H9 (cell line): Measurements from ENCODE around the gene SRC. TPM values are rescaled to one million over a fixed set of nuclear protein-coding genes. Genes with fewer than 3 reads are reported as not detected.

Experiments
- DNase-seq: peaks from one replicate; pipeline ENCODE4 v3.0.0-alpha.2; 2017
- H2AFZ ChIP-seq: one replicate; pipeline ENCODE4 v1.6.1; 2013; ENCODE audit warnings: mild to moderate bottlenecking, low read length, control low read depth, moderate library complexity
- H2AK5ac ChIP-seq: 2 replicates; pipeline ENCODE4 v1.6.1; 2013; ENCODE audit warnings: low read length, control low read depth, mixed read lengths; ENCODE audit not compliant: insufficient read length
- H2BK120ac ChIP-seq: one replicate; pipeline ENCODE4 v1.6.1; 2013; ENCODE audit warnings: low read depth, mild to moderate bottlenecking, low read length, control low read depth, inconsistent platforms; ENCODE audit not compliant: poor library complexity, severe bottlenecking
- H2BK12ac ChIP-seq: 2 replicates; pipeline ENCODE4 v1.6.1; 2013; ENCODE audit warnings: low read length, control low read depth, mixed read lengths, low read depth; ENCODE audit not compliant: insufficient read length
- H2BK15ac ChIP-seq: 2 replicates; pipeline ENCODE4 v1.6.1; 2013; ENCODE audit warnings: low read depth, low read length, control low read depth
- H2BK20ac ChIP-seq: one replicate; pipeline ENCODE4 v1.6.1; 2013; ENCODE audit warnings: low read depth, mild to moderate bottlenecking, low read length, control low read depth, inconsistent platforms; ENCODE audit not compliant: poor library complexity, severe bottlenecking
- H2BK5ac ChIP-seq: 2 replicates; pipeline ENCODE4 v1.6.1; 2013; ENCODE audit warnings: low read length, control low read depth, mixed read lengths; ENCODE audit not compliant: insufficient read length
- H3K14ac ChIP-seq: 2 replicates; pipeline ENCODE4 v1.6.1; 2013; ENCODE audit warnings: low read length, control low read depth; ENCODE audit not compliant: insufficient read depth
- H3K18ac ChIP-seq: 2 replicates; pipeline ENCODE4 v1.6.1; 2013; ENCODE audit warnings: low read depth, mild to moderate bottlenecking, mixed read lengths, low read length, control low read depth; ENCODE audit not compliant: insufficient read length
- H3K23ac ChIP-seq: 2 replicates; pipeline ENCODE4 v1.6.1; 2013; ENCODE audit warnings: low read length, control low read depth, mixed read lengths, low read depth; ENCODE audit not compliant: insufficient read length
- H3K23me2 ChIP-seq: 2 replicates; pipeline ENCODE4 v1.6.1; 2013; ENCODE audit warnings: low read depth, mild to moderate bottlenecking, mixed read lengths, low read length, control low read depth; ENCODE audit not compliant: insufficient read length, poor library complexity, severe bottlenecking
- H3K27ac ChIP-seq: 2 replicates; pipeline ENCODE4 v1.5.1; 2013; ENCODE audit warnings: low read length, control low read depth, mixed read lengths, low read depth; ENCODE audit not compliant: insufficient read length
- H3K27me3 ChIP-seq: 2 replicates; pipeline ENCODE4 v1.6.1; 2013; ENCODE audit warnings: low read length, control low read depth, inconsistent platforms; ENCODE audit not compliant: insufficient read depth
- H3K4ac ChIP-seq: 2 replicates; pipeline ENCODE4 v1.6.1; 2013; ENCODE audit warnings: low read depth, mild to moderate bottlenecking, control low read depth, inconsistent platforms, low read length, moderate library complexity
- H3K4me1 ChIP-seq: 2 replicates; pipeline ENCODE4 v1.6.1; 2013; ENCODE audit warnings: low read length, control low read depth, inconsistent platforms; ENCODE audit not compliant: insufficient read depth
- H3K4me2 ChIP-seq: 2 replicates; pipeline ENCODE4 v1.6.1; 2013; ENCODE audit warnings: low read length, control low read depth, mixed read lengths; ENCODE audit not compliant: insufficient read length, insufficient read depth
- H3K56ac ChIP-seq: 2 replicates; pipeline ENCODE4 v1.6.1; 2013; ENCODE audit warnings: low read depth, mild to moderate bottlenecking, mixed read lengths, low read length, control low read depth; ENCODE audit not compliant: insufficient read length
- H3K79me1 ChIP-seq: 2 replicates; pipeline ENCODE4 v1.6.1; 2013; ENCODE audit warnings: low read depth, mild to moderate bottlenecking, moderate library complexity, low read length, control low read depth, inconsistent platforms; ENCODE audit not compliant: insufficient read depth, poor library complexity, severe bottlenecking
- H3K79me2 ChIP-seq: 2 replicates; pipeline ENCODE4 v1.6.1; 2013; ENCODE audit warnings: low read length, control low read depth, inconsistent platforms; ENCODE audit not compliant: insufficient read depth
- H3K9ac ChIP-seq: 2 replicates; pipeline ENCODE4 v1.6.1; 2013; ENCODE audit warnings: low read length, control low read depth, mixed read lengths; ENCODE audit not compliant: insufficient read length; ENCODE audit errors: extremely low read depth
- H3K9me3 ChIP-seq: one replicate; pipeline ENCODE4 v1.6.1; 2013; ENCODE audit warnings: low read depth, low read length, inconsistent platforms; ENCODE audit not compliant: control insufficient read depth
- H3T11ph ChIP-seq: one replicate; pipeline ENCODE4 v1.6.1; 2013; ENCODE audit warnings: mild to moderate bottlenecking, low read length, control low read depth, inconsistent platforms
- H4K20me1 ChIP-seq: one replicate; pipeline ENCODE4 v1.6.1; 2013; ENCODE audit not compliant: control insufficient read depth, insufficient read length, insufficient read depth
- H4K5ac ChIP-seq: 2 replicates; pipeline ENCODE4 v1.6.1; 2013; ENCODE audit warnings: low read depth, mild to moderate bottlenecking, mixed read lengths, low read length, control low read depth; ENCODE audit not compliant: insufficient read length
- H4K8ac ChIP-seq: replicated peaks from 2 replicates; pipeline ENCODE4 v1.6.1; 2013; ENCODE audit warnings: low read length, control low read depth, mixed read lengths, low read depth; ENCODE audit not compliant: insufficient read length
- H4K91ac ChIP-seq: 2 replicates; pipeline ENCODE4 v1.6.1; 2013; ENCODE audit warnings: low read depth, mild to moderate bottlenecking, moderate library complexity, mixed read lengths, low read length, control low read depth; ENCODE audit not compliant: insufficient read length
- H3K27ac Mint-ChIP-seq, 3 experiments: 2 replicates in 2 of 3; 3 replicates in 1 of 3; pipeline ENCODE4 v1.8.0; 2020 to 2021; ENCODE audit warnings: mixed read lengths in 3 of 3, mild to moderate bottlenecking in 1 of 3, moderate library complexity in 1 of 3
- H3K27me3 Mint-ChIP-seq: 2 replicates; pipeline ENCODE4 v1.8.0; 2021; ENCODE audit warnings: low read depth, mild to moderate bottlenecking, moderate library complexity, mixed read lengths
- H3K36me3 Mint-ChIP-seq, 3 experiments: 2 replicates in 2 of 3; 3 replicates in 1 of 3; pipeline ENCODE4 v1.8.0; 2020 to 2021; ENCODE audit warnings: low read depth in 3 of 3, mixed read lengths in 3 of 3; ENCODE audit not compliant: insufficient read depth in 1 of 3
- H3K4me1 Mint-ChIP-seq, 2 experiments: 2 replicates each; pipeline ENCODE4 v1.8.0; 2020; ENCODE audit warnings: mixed read lengths in 2 of 2
- H3K4me3 Mint-ChIP-seq, 2 experiments: 2 replicates in 1 of 2; 3 replicates in 1 of 2; pipeline ENCODE4 v1.8.0; 2020 to 2021; ENCODE audit warnings: mild to moderate bottlenecking in 2 of 2, mixed read lengths in 2 of 2, moderate library complexity in 1 of 2
- H3K9me3 Mint-ChIP-seq, 2 experiments: 2 replicates in 1 of 2; 3 replicates in 1 of 2; pipeline ENCODE4 v1.8.0; 2020; ENCODE audit warnings: mild to moderate bottlenecking in 2 of 2, mixed read lengths in 2 of 2, moderate library complexity in 1 of 2
- WGBS: extraction: QIAGEN DNeasy Blood & Tissue Kit; methylation state at CpG from one replicate; pipeline ENCODE4 v1.1.7; 2013; ENCODE audit warnings: missing lambda C conversion rate, low lambda C conversion rate, mixed read lengths; ENCODE audit not compliant: insufficient read length; ENCODE audit errors: extremely low coverage; 5-methylcytosine and 5-hydroxymethylcytosine counted together
- total RNA-seq: library from RNA; stranded (reverse); gene quantifications from 2 replicates; pipeline ENCODE4 v1.2.1, GENCODE V29; 2021
- TF ChIP-seq, protein P1 (sequence below): fragments of 200-600 bp; sonication (generic); conservative IDR thresholded peaks from 3 replicates; pipeline ENCODE4 v1.8.0; 2021; ENCODE audit warnings: antibody characterized with exemption, mild to moderate bottlenecking

The SRC gene
- total RNA-seq, 1 experiment from 2014 or later: 44.5 TPM

DNA sequence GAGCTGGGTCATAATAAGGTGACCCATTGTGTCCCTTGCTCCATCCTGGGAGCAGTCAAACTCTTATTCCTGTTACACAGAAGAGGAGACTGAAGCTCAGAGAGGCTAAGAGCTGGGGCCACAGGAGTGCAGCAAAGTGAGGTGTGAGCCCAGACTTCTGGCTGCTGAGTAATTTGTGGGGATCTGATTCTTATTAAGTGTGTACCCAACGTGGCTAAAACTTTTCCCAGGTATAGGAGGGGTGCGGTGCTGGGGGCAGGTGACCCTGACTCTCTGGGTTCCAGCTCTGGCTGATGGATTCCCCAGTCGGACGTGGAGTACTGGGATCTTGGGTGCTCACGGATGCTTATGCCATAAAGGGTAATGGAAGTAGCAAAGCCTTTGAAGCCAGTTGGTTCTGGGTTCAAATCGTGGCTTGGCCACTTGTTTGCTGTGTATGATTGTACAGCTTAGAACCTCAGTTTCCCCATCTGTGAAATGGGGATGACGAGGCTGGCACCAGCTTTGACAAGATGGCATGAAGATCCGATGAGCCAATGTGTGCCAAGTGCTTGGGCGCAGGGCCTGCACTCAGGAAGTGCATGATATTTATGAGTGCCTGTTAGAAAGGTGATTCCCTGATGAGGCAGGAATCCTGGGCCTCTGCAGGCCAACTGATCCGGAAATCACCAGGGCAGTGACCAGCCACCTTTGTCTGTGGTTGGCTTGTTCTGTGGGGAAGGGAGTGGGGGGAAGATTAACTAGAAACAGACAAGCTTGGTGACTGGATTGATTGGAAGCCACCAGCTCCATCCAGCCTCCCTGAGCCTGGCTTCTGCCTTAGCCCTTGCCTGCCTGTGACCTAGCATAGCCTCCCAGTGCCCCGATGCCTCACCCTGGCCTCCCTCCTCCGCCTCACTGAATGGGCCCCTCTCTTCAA lies 6.0 kb downstream of the SRC start:
- Histone ChIP-seq H4K91ac (no peak overlapping the region), H3K79me1 (no peaks in the 10 kb centered on the region), H3K56ac (no peak overlapping the region), H2BK20ac (no peak overlapping the region), H3T11ph (no peak overlapping the region), H3K4me2 (no peak overlapping the region), H2BK15ac (no peak overlapping the region), H2BK12ac (no peak overlapping the region), H4K5ac (no peak overlapping the region), H3K18ac (no peak overlapping the region), H2BK120ac (no peak overlapping the region), H4K20me1 (no peaks in the 10 kb centered on the region), H3K9ac (no peak overlapping the region), H2AK5ac (no peak overlapping the region), H3K14ac (no peak overlapping the region), H2BK5ac (no peak overlapping the region), H3K4ac (no peak overlapping the region), H3K27me3 (no peaks in the 10 kb centered on the region), H2AFZ (no peak overlapping the region), H4K8ac (no peak overlapping the region), H3K4me1 (peaks cover 2% of the 10 kb centered on the region; the same call in 1 of the 2 replicates), H3K23ac (no peak overlapping the region), H3K23me2 (no peaks in the 10 kb centered on the region), H3K9me3 (no peaks in the 10 kb centered on the region), H3K79me2 (peaks cover 2% of the 10 kb centered on the region; the same call in 1 of the 2 replicates), H3K27ac (no peak overlapping the region)
- TF ChIP-seq, protein P1, sequence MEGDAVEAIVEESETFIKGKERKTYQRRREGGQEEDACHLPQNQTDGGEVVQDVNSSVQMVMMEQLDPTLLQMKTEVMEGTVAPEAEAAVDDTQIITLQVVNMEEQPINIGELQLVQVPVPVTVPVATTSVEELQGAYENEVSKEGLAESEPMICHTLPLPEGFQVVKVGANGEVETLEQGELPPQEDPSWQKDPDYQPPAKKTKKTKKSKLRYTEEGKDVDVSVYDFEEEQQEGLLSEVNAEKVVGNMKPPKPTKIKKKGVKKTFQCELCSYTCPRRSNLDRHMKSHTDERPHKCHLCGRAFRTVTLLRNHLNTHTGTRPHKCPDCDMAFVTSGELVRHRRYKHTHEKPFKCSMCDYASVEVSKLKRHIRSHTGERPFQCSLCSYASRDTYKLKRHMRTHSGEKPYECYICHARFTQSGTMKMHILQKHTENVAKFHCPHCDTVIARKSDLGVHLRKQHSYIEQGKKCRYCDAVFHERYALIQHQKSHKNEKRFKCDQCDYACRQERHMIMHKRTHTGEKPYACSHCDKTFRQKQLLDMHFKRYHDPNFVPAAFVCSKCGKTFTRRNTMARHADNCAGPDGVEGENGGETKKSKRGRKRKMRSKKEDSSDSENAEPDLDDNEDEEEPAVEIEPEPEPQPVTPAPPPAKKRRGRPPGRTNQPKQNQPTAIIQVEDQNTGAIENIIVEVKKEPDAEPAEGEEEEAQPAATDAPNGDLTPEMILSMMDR: no peak
- Mint-ChIP-seq H3K4me3 (no peak overlapping the region), H3K9me3 (no peaks in the 10 kb centered on the region), H3K27me3 (no peaks in the 10 kb centered on the region), H3K4me1 (peaks cover 23 to 26% of the 10 kb centered on the region in 2 experiments), H3K36me3 (peaks cover 2 to 27% (median 12%) of the 10 kb centered on the region in 3 experiments; a peak in 5 of 7 replicates), H3K27ac (0 out of 7 replicates have a peak overlapping the region, but pooled peaks of 1 of the 3 experiments have one; percentile 14)
- no peak for DNase-seq
- WGBS: no CpG with 5 or more reads among the region's 12 CpGs
